IPS-18a (cell line): ENCODE results near the gene WDR7.

Experiments
- H3K27ac ChIP-seq: one replicate; pipeline ENCODE4 v1.5.1; 2013; ENCODE audit warnings: low read length
- H3K27me3 ChIP-seq: one replicate; pipeline ENCODE4 v1.6.1; 2013; ENCODE audit warnings: mild to moderate bottlenecking, low read length; ENCODE audit not compliant: control insufficient read depth, insufficient read depth
- H3K36me3 ChIP-seq: one replicate; pipeline ENCODE4 v1.6.1; 2013; ENCODE audit warnings: low read depth, low read length; ENCODE audit not compliant: control insufficient read depth
- H3K4me1 ChIP-seq: one replicate; pipeline ENCODE4 v1.6.1; 2013; ENCODE audit warnings: low read depth, low read length; ENCODE audit not compliant: control insufficient read depth
- H3K4me3 ChIP-seq: one replicate; pipeline ENCODE4 v1.5.1; 2013; ENCODE audit warnings: low read length
- H3K9ac ChIP-seq: one replicate; pipeline ENCODE4 v1.6.1; 2013; ENCODE audit warnings: mild to moderate bottlenecking, low read length, moderate library complexity
- H3K9me3 ChIP-seq: one replicate; pipeline ENCODE4 v1.6.1; 2013; ENCODE audit warnings: low read depth, low read length; ENCODE audit not compliant: control insufficient read depth

The WDR7 gene

DNA sequence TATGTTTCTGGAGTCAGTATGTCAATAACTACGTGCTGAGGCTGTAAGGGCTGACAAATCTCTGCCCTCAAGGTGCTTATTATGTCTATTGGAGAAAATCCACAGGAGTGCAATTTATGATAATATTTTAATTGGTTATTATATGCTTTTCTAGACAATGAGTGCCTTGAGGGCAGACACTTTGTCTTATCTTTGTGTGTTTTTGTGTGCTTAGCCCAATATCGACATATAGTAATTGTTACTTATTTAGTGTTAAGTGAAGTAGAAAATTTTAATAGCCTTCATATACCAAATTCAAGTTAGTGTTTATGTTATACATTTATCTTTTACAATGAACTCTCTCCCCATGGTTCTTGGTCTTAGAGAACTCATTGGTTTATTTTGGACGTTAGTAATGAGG lies 118.9 kb downstream of the WDR7 start:
- Histone ChIP-seq H3K36me3 (no peaks in the 10 kb centered on the region), H3K4me1 (no peaks in the 10 kb centered on the region), H3K9me3 (no peaks in the 10 kb centered on the region), H3K9ac (no peak overlapping the region), H3K4me3 (no peak overlapping the region), H3K27ac (no peak overlapping the region), H3K27me3 (no peaks in the 10 kb centered on the region)

DNA sequence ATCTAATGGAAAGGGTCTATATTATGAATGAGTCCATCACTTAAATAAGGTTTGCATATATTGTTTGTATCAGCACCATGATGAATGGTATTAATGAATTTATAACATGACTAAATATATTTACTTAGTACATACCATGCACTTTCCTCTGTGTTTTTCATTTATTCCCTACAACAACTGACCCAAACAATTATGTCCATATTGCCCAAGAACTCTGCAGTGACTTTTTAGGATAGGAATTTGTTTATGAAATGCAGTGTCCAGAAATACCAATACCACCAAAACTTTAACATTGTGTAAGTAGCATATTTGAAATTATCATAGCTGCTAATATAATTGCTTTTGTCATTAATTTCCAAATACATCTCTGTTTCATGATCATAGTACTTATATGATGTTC lies 119.7 kb downstream of the WDR7 start:
- Histone ChIP-seq H3K4me3 (no peak overlapping the region), H3K27ac (no peak overlapping the region), H3K9me3 (no peaks in the 10 kb centered on the region), H3K4me1 (no peaks in the 10 kb centered on the region), H3K9ac (no peak overlapping the region), H3K27me3 (no peaks in the 10 kb centered on the region), H3K36me3 (no peaks in the 10 kb centered on the region)

DNA sequence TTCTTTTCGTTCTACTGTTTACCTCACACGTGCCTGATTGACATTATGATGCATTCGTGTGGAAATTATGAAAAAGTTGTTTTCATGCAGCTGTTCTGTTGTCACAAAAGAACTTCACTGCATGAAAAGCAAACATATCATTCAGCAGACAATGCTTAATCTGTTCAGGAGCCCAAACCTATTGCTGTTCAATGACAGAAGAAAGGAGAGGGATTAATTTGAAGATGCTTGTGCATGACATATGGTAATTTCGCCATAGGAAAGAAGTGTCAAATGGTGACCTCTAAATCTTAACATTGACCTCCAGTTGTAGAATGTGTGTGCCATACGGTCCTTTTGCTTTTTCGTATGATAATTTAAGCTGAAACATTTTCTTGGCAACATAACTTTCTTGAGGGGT lies 124.5 kb downstream of the WDR7 start:
- no peaks in the 10 kb centered on the region for H3K27me3 ChIP-seq
- no peaks in the 10 kb centered on the region for H3K4me1 ChIP-seq
- no peak overlapping the region for H3K27ac ChIP-seq
- H3K4me3 ChIP-seq = no peak overlapping the region
- H3K9ac ChIP-seq = no peak overlapping the region
- no peaks in the 10 kb centered on the region for H3K9me3 ChIP-seq
- H3K36me3 ChIP-seq = no peaks in the 10 kb centered on the region

DNA sequence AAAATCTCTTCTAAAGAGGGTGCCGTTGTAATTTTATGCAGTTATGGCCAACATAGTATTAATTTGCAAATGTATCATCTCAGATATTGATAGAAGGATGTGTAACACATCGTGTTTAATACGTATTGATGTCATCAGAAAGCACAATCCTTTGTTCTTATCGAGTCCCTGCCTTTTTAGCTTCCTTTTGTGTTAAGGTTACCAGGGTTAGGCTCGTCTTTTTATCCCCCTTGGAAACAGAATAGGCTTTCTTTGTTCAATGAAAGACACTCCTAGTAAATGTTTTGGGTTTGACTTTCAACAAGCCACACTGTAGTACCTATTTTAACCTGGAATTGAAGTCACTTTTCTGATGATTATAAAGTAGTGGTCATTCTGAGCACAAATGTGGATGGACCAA lies 136.2 kb downstream of the WDR7 start:
- Histone ChIP-seq H3K4me3 (no peak overlapping the region), H3K27me3 (no peaks in the 10 kb centered on the region)

DNA sequence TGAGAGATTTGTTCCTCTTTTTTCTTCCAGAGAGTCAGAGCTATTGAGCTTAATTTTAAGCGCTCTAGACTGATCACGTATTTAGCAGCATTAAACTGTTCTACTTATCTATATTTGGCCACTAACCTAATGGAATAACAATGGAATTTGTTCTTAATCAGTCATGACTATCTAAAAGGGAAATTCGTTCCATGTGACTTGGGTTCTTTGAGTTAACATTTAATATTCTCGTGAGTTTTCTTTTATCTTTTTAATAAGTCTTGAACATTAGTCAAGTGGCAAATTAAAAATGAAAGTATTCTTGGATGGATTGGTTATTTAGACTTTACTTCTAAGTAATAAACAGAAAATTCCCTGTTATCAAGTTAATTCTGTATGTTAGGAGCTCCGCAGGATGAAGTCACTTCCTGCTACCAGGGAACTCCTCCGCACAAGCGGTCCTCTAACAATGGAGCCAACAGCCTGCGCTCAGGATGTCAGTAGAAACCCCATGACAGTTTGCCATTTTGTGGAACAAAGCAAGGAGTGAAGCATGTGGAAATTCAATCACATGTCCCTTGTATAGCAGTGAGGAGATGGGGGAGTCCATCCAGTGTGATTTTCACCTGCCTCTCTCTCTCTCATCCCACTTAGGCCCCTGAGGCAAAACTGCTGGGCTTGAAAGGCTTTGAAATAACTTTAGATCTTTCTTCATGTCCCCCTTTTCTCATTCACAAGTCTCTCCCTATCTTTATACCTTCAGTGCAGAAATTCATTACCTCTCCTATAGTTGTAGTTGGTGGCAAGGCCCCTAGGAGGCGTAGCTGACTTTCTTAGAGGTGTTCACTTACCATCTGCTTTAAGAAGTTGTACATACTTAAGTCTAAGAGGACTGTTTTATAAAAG lies 138.1 kb downstream of the WDR7 start:
- Histone ChIP-seq H3K9ac (no peak overlapping the region), H3K4me3 (no peak overlapping the region), H3K36me3 (no peaks in the 10 kb centered on the region), H3K27me3 (no peaks in the 10 kb centered on the region), H3K9me3 (no peaks in the 10 kb centered on the region), H3K27ac (no peak overlapping the region), H3K4me1 (peaks cover 4% of the 10 kb centered on the region)

More for the DNA sequence above, 136.2 kb downstream of the WDR7 start:
- Histone ChIP-seq H3K9ac (no peak overlapping the region), H3K36me3 (no peaks in the 10 kb centered on the region), H3K27ac (no peak overlapping the region), H3K4me1 (peaks cover 4% of the 10 kb centered on the region), H3K9me3 (no peaks in the 10 kb centered on the region)

DNA sequence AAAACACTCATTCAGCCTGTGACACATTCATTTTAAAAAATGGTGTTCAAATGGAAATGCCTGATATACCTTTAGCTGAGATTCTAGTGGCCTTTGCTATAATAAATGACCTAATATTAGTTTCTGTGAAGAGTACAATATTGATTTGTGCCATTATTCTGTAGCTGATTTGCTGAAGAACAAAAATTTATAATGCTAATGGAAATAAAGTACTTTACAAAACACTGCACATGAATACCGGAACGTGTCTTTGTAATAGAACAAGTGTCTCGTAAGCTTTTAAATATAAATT lies 138.7 kb downstream of the WDR7 start:
- no peaks in the 10 kb centered on the region for H3K27me3 ChIP-seq
- H3K9ac ChIP-seq = no peak overlapping the region
- H3K27ac ChIP-seq = no peak overlapping the region
- peaks cover 4% of the 10 kb centered on the region for H3K4me1 ChIP-seq
- no peaks in the 10 kb centered on the region for H3K36me3 ChIP-seq
- H3K4me3 ChIP-seq = no peak overlapping the region
- H3K9me3 ChIP-seq = no peaks in the 10 kb centered on the region

DNA sequence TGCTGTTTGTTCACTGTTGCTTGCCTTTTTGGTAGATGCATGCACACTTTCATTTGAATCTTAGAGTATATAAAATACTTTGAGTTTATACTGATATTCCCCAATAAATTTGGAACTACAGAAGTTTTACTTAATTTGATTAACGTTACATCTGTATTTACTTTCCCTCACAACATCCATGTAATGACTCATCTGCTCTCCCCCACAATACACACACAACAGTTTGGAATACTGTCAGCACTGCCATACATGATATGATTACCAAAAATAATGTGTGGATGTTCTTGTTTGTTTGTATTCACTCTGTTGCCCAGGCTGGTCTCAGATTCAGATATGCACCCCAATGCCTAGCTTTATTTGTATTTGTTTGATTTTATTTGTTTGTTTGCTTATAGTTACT lies 144.2 kb downstream of the WDR7 start:
- Histone ChIP-seq H3K9me3 (no peaks in the 10 kb centered on the region), H3K27ac (no peak overlapping the region), H3K4me1 (no peaks in the 10 kb centered on the region), H3K9ac (no peak overlapping the region), H3K4me3 (no peak overlapping the region), H3K36me3 (no peaks in the 10 kb centered on the region), H3K27me3 (no peaks in the 10 kb centered on the region)

DNA sequence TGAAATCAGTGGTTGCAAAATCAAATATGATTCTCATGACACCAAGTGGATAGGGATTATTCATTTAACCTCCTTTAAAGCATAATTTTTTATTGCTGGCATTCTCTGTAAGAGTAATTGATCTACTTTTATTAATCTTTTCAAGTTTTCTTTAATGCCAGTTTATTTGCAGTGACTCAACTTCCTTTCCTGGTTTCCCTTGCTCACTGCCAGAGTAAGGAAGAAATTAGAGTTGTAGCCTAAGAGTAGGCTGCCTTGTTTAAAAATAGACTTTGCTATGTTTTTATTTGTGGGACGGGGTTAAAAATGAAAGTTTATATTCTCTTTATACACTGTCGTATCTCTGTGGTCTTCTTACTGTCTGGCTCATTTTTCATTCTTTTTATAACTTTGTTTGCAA lies 148.6 kb downstream of the WDR7 start:
- Histone ChIP-seq H3K4me1 (no peaks in the 10 kb centered on the region), H3K27me3 (no peaks in the 10 kb centered on the region), H3K9ac (no peak overlapping the region), H3K9me3 (no peaks in the 10 kb centered on the region), H3K27ac (no peak overlapping the region), H3K4me3 (no peak overlapping the region), H3K36me3 (no peaks in the 10 kb centered on the region)

DNA sequence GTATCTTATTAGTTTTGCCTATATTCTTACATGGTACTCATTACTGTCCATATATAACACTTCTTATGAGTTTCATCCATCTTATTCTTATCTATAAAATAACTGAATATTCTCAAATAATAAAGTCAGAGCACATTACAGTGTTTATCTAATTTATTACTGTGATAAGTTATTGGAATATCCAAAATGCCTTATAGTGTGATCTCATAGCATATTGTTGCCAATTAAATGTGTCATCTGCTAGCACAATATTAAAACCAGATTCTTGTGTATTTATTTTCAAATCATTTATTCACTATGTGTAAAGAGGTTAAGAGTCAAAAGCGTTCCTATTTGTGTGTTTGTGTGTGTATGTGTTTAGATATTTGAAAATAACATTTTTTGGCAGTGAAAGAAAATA lies 151.9 kb downstream of the WDR7 start:
- no peaks in the 10 kb centered on the region for H3K36me3 ChIP-seq
- no peaks in the 10 kb centered on the region for H3K9me3 ChIP-seq
- H3K27ac ChIP-seq = no peak overlapping the region
- H3K9ac ChIP-seq = no peak overlapping the region
- no peak overlapping the region for H3K4me3 ChIP-seq
- no peaks in the 10 kb centered on the region for H3K4me1 ChIP-seq
- no peaks in the 10 kb centered on the region for H3K27me3 ChIP-seq

DNA sequence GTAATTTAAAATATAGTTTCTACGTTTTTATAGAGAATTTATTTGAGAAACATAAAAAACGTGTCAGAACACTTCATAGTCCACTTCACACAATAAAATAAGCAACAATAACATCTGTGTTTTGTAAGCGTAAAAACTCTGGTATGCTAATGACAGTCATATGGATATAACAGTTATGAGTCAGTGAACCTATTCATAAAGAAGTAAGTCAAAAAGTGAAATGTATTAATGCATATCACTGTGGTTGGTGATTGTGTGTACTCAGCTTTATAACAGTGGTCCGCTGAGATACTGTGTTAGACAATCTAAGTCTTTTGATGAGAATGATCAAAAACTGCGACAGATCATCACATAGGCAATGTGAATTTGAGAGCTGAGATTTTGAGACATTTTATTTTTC lies 153.2 kb downstream of the WDR7 start:
- Histone ChIP-seq H3K27ac (no peak overlapping the region), H3K4me3 (no peak overlapping the region), H3K9ac (no peak overlapping the region), H3K9me3 (no peaks in the 10 kb centered on the region), H3K36me3 (no peaks in the 10 kb centered on the region), H3K27me3 (no peaks in the 10 kb centered on the region), H3K4me1 (no peaks in the 10 kb centered on the region)

DNA sequence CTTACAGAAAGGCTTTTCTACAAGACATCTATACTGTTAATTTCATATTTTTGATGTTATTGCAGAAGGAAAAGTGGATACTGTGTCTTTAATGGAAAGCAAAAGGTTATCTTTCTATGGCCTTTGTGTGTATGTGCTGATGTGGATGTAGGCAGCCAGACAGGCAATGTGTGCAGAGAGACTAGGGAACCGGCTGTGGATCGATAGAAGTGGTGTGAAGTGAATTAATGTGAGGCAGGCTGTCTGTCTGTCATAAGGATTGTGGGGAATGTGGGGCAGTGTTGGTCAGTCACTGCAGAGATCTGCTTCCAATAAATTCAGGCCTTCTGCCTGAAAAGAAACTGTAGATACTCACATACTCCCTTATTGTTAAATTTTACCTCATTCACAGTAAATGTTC lies 156.7 kb downstream of the WDR7 start:
- Histone ChIP-seq H3K36me3 (no peaks in the 10 kb centered on the region), H3K9ac (no peak overlapping the region), H3K4me3 (no peak overlapping the region), H3K27me3 (no peaks in the 10 kb centered on the region), H3K27ac (no peak overlapping the region), H3K9me3 (no peaks in the 10 kb centered on the region), H3K4me1 (no peaks in the 10 kb centered on the region)

DNA sequence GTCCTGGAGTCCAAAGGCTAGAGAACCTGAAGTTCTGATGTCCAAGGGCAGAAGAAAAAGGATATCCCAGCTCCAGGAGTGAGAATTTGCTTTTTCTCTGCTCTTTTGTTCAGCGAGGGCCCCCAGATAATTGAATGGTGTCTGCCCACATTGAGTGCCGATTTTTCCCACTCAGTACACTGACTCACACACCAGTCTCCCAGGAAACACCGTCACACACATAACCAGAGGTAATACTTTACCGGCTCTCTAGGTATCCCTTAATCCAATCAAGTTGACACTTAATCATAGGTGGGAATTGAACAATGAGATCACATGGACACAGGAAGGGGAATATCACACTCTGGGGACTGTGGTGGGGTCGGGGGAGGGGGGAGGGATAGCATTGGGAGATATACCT lies 161.5 kb downstream of the WDR7 start:
- no peak overlapping the region for H3K9ac ChIP-seq
- no peaks in the 10 kb centered on the region for H3K9me3 ChIP-seq
- no peak overlapping the region for H3K4me3 ChIP-seq
- no peak overlapping the region for H3K27ac ChIP-seq
- H3K36me3 ChIP-seq = no peaks in the 10 kb centered on the region
- no peaks in the 10 kb centered on the region for H3K4me1 ChIP-seq
- no peaks in the 10 kb centered on the region for H3K27me3 ChIP-seq
